Trophoblast cell (in vitro differentiated cells and primary cell): Measurements from ENCODE around the gene ITGAE.

ENCODE experiments used
- DNase-seq, 2 donors: peaks; one replicate each; pipeline ENCODE4 v3.0.0-alpha.2; 2016
- H2AFZ ChIP-seq: 2 replicates; pipeline ENCODE4 v1.6.1; 2013; ENCODE audit warnings: low read length, moderate library complexity, mild to moderate bottlenecking; ENCODE audit not compliant: insufficient read depth, poor library complexity
- H2AK5ac ChIP-seq: 2 replicates; pipeline ENCODE4 v1.6.1; 2013; ENCODE audit warnings: mild to moderate bottlenecking, low read length
- H2BK120ac ChIP-seq: 2 replicates; pipeline ENCODE4 v1.6.1; 2013; ENCODE audit warnings: low read length, mild to moderate bottlenecking, moderate library complexity; ENCODE audit not compliant: insufficient read depth, poor library complexity
- H2BK12ac ChIP-seq: 2 replicates; pipeline ENCODE4 v1.6.1; 2013; ENCODE audit warnings: mild to moderate bottlenecking, low read length, moderate library complexity
- H2BK5ac ChIP-seq: 2 replicates; pipeline ENCODE4 v1.6.1; 2013; ENCODE audit warnings: low read length, low read depth, moderate library complexity, mild to moderate bottlenecking; ENCODE audit not compliant: poor library complexity
- H3K14ac ChIP-seq: 2 replicates; pipeline ENCODE4 v1.6.1; 2013; ENCODE audit warnings: mild to moderate bottlenecking, low read length
- H3K18ac ChIP-seq: 2 replicates; pipeline ENCODE4 v1.6.1; 2013; ENCODE audit warnings: mild to moderate bottlenecking, low read length
- H3K23ac ChIP-seq: 2 replicates; pipeline ENCODE4 v1.6.1; 2013; ENCODE audit warnings: low read length
- H3K27ac ChIP-seq: 2 replicates; pipeline ENCODE4 v1.5.1; 2013; ENCODE audit warnings: low read depth, mild to moderate bottlenecking, inconsistent platforms, low read length, moderate library complexity
- H3K27me3 ChIP-seq: 2 replicates; pipeline ENCODE4 v1.6.1; 2013; ENCODE audit warnings: inconsistent platforms, mild to moderate bottlenecking, low read length, moderate library complexity; ENCODE audit not compliant: insufficient read depth
- H3K36me3 ChIP-seq, 2 experiments: 1 replicate in 1 of 2; 2 replicates in 1 of 2; pipeline ENCODE4 v1.6.1; 2013; ENCODE audit warnings: low read length in 2 of 2, mild to moderate bottlenecking in 2 of 2, moderate library complexity in 1 of 2; ENCODE audit not compliant: insufficient read depth in 2 of 2, control insufficient read depth in 1 of 2
- H3K4ac ChIP-seq: 2 replicates; pipeline ENCODE4 v1.6.1; 2013; ENCODE audit warnings: low read depth, mild to moderate bottlenecking, low read length, moderate library complexity
- H3K4me1 ChIP-seq, 2 experiments: 1 replicate in 1 of 2; 2 replicates in 1 of 2; pipeline ENCODE4 v1.6.1; 2013; ENCODE audit warnings: low read length in 2 of 2, mild to moderate bottlenecking in 2 of 2, moderate library complexity in 1 of 2; ENCODE audit not compliant: insufficient read depth in 2 of 2, control insufficient read depth in 1 of 2
- H3K4me2 ChIP-seq: 2 replicates; pipeline ENCODE4 v1.6.1; 2013; ENCODE audit warnings: inconsistent platforms, mild to moderate bottlenecking, low read length, moderate library complexity
- H3K4me3 ChIP-seq: 2 replicates; pipeline ENCODE4 v1.5.1; 2013; ENCODE audit warnings: mild to moderate bottlenecking, low read depth, low read length, inconsistent platforms
- H3K79me1 ChIP-seq: one replicate; pipeline ENCODE4 v1.6.1; 2013; ENCODE audit warnings: low read length
- H3K79me2 ChIP-seq: 2 replicates; pipeline ENCODE4 v1.6.1; 2013; ENCODE audit warnings: low read length, mild to moderate bottlenecking; ENCODE audit not compliant: control insufficient read depth, insufficient read depth, poor library complexity
- H3K9ac ChIP-seq: 2 replicates; pipeline ENCODE4 v1.6.1; 2013; ENCODE audit warnings: mild to moderate bottlenecking, low read length
- H3K9me3 ChIP-seq: 2 replicates; pipeline ENCODE4 v1.6.1; 2013; ENCODE audit warnings: low read depth, mild to moderate bottlenecking, control low read depth, inconsistent platforms, low read length; ENCODE audit not compliant: insufficient read depth
- H4K12ac ChIP-seq: 2 replicates; pipeline ENCODE4 v1.6.1; 2013; ENCODE audit warnings: low read depth, mild to moderate bottlenecking, low read length, moderate library complexity
- H4K8ac ChIP-seq: 2 replicates; pipeline ENCODE4 v1.6.1; 2013; ENCODE audit warnings: low read depth, mild to moderate bottlenecking, low read length, moderate library complexity
- H4K91ac ChIP-seq: one replicate; pipeline ENCODE4 v1.6.1; 2013; ENCODE audit warnings: low read depth, mild to moderate bottlenecking, low read length, moderate library complexity
- WGBS: extraction: QIAGEN DNeasy Blood & Tissue Kit; methylation state at CpG from one replicate; pipeline ENCODE4 v1.1.7; 2013; ENCODE audit warnings: missing lambda C conversion rate; ENCODE audit not compliant: insufficient read length, insufficient coverage; ENCODE audit errors: extremely low coverage; 5-methylcytosine and 5-hydroxymethylcytosine counted together

ITGAE gene

GRCh38 chr17:3688027-3688553 lies 112.9 kb downstream of the ITGAE start:
- Histone ChIP-seq H3K9me3 (peaks cover 2% of the 10 kb centered on the region), H4K91ac (no peak overlapping the region), H3K27me3 (no peaks in the 10 kb centered on the region), H3K18ac (no peak overlapping the region), H3K4me1 (no peaks in the 10 kb centered on the region), H3K27ac (no peak overlapping the region), H3K36me3 (no peaks in the 10 kb centered on the region), H2BK12ac (no peak overlapping the region), H2AFZ (no peak overlapping the region), H3K9ac (no peak overlapping the region), H4K8ac (no peak overlapping the region), H3K4ac (no peak overlapping the region), H3K4me2 (no peak overlapping the region), H2AK5ac (no peak overlapping the region), H3K79me1 (no peaks in the 10 kb centered on the region), H3K23ac (no peak overlapping the region), H2BK5ac (no peak overlapping the region), H3K14ac (no peak overlapping the region), H3K79me2 (no peaks in the 10 kb centered on the region), H3K4me3 (no peak overlapping the region), H2BK120ac (no peak overlapping the region), H4K12ac (no peak overlapping the region)
- DNase-seq: no peak
- no CpG with 5 or more reads among the region's 19 CpGs for WGBS

DNA sequence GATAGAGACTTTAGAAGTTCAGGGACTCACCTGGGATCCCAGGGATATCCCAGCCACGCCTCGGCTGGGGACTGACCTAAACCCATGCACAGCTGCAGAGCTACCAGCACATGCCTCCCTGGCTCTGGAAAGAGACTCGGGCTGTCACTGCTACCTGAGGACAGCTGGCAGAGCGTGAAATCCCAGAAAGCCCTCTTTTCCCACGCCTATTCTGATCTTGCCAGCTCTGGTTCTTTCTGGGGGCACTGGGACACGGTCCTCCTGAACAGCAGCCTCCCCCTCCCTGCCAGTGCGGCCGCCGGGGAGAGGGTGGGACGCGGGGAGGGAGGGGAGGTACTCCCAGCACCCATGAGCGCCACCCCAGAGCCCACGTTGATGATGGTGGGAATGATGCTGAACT lies 115.8 kb downstream of the ITGAE start:
- Histone ChIP-seq H4K8ac (no peak overlapping the region), H3K9me3 (peaks cover 2% of the 10 kb centered on the region), H3K79me1 (no peaks in the 10 kb centered on the region), H3K4me3 (no peak overlapping the region), H3K9ac (no peak overlapping the region), H4K12ac (no peak overlapping the region), H3K4ac (no peak overlapping the region), H3K4me1 (no peaks in the 10 kb centered on the region), H2BK5ac (no peak overlapping the region), H2AK5ac (no peak overlapping the region), H3K23ac (no peak overlapping the region), H2BK120ac (no peak overlapping the region), H3K36me3 (no peaks in the 10 kb centered on the region), H4K91ac (no peak overlapping the region), H3K4me2 (no peak overlapping the region), H2AFZ (no peak overlapping the region), H3K79me2 (no peaks in the 10 kb centered on the region), H3K18ac (no peak overlapping the region), H3K14ac (no peak overlapping the region), H3K27ac (no peak overlapping the region), H2BK12ac (no peak overlapping the region), H3K27me3 (no peaks in the 10 kb centered on the region)
- WGBS: no CpG with 5 or more reads among the region's 13 CpGs
- DNase-seq: no peak

DNA sequence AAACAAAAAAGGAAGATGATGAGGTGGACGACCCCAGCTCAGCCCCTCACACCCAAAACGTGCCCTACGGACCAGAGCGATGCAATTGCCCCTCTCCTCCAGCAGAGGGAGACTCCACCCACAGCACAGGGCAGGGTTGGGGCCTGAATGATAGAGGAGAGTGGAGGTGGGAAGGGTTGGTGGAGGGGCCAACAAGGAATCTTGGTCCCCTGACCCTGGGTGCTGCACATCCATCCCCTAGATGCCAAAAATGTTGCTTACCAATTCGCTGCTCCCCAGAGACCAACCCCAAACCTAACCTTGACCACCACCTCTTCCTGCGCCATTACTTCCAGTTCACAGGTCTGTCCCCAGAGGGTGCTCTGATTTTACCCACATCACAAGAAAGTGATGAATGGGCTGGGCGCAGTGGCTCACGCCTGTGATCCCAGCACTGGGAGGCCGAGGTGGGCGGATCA lies 117.9 kb downstream of the ITGAE start:
- Histone ChIP-seq H2AFZ (no peak overlapping the region), H3K79me1 (no peaks in the 10 kb centered on the region)

GRCh38 chr17:3682033-3682432 lies 119.0 kb downstream of the ITGAE start:
- H3K14ac ChIP-seq: no peak overlapping the region
- WGBS: no CpG with 5 or more reads among the region's 12 CpGs
- no peak overlapping the region for H4K8ac ChIP-seq
- H4K12ac ChIP-seq: no peak overlapping the region
- no peak overlapping the region for H3K18ac ChIP-seq
- no peaks in the 10 kb centered on the region for H3K79me1 ChIP-seq
- H3K23ac ChIP-seq: no peak overlapping the region
- H3K27ac ChIP-seq: no peak overlapping the region
- H2BK12ac ChIP-seq: no peak overlapping the region
- H3K4ac ChIP-seq: no peak overlapping the region
- no peak overlapping the region for H3K4me2 ChIP-seq
- H3K4me3 ChIP-seq: no peak overlapping the region
- H3K9me3 ChIP-seq: no peaks in the 10 kb centered on the region
- no peak overlapping the region for H2AK5ac ChIP-seq
- no peak overlapping the region for H2BK5ac ChIP-seq
- no peaks in the 10 kb centered on the region for H3K79me2 ChIP-seq
- H2BK120ac ChIP-seq: no peak overlapping the region
- no peak for DNase-seq
- no peaks in the 10 kb centered on the region for H3K36me3 ChIP-seq
- H3K9ac ChIP-seq: no peak overlapping the region
- H3K4me1 ChIP-seq: no peaks in the 10 kb centered on the region
- no peak overlapping the region for H2AFZ ChIP-seq
- no peaks in the 10 kb centered on the region for H3K27me3 ChIP-seq
- no peak overlapping the region for H4K91ac ChIP-seq

More for the DNA sequence above, 117.9 kb downstream of the ITGAE start:
- Histone ChIP-seq H3K9ac (no peak overlapping the region), H3K36me3 (no peaks in the 10 kb centered on the region), H2BK120ac (no peak overlapping the region), H4K91ac (no peak overlapping the region), H3K4me1 (no peaks in the 10 kb centered on the region), H3K79me2 (no peaks in the 10 kb centered on the region), H3K18ac (no peak overlapping the region), H2BK12ac (no peak overlapping the region), H3K4me2 (no peak overlapping the region), H3K9me3 (no peaks in the 10 kb centered on the region), H3K4me3 (no peak overlapping the region), H2AK5ac (no peak overlapping the region), H4K12ac (no peak overlapping the region), H3K23ac (no peak overlapping the region), H3K27ac (no peak overlapping the region), H4K8ac (no peak overlapping the region), H3K27me3 (no peaks in the 10 kb centered on the region), H3K4ac (no peak overlapping the region), H2BK5ac (no peak overlapping the region), H3K14ac (no peak overlapping the region)
- no CpG with 5 or more reads among the region's 10 CpGs for WGBS
- DNase-seq: peak in 1 of 2 donors; percentile 60
